BLaER1 (cell line): ENCODE measurements around the gene MACROH2A1.

Source experiments
- H3K27ac ChIP-seq: shearing (Covaris generic); formaldehyde crosslinking; 2 replicates; pipeline ENCODE4 v1.8.1; 2022
- H3K27me3 ChIP-seq: shearing (Covaris generic); formaldehyde crosslinking; 2 replicates; pipeline ENCODE4 v1.8.1; 2022
- H3K36me3 ChIP-seq: shearing (Covaris generic); formaldehyde crosslinking; 2 replicates; pipeline ENCODE4 v1.8.1; 2022
- H3K4me1 ChIP-seq: shearing (Covaris generic); formaldehyde crosslinking; 2 replicates; pipeline ENCODE4 v1.8.1; 2022
- H3K4me2 ChIP-seq: shearing (Covaris generic); formaldehyde crosslinking; 2 replicates; pipeline ENCODE4 v1.8.1; 2022
- H3K4me3 ChIP-seq: shearing (Covaris generic); formaldehyde crosslinking; 2 replicates; pipeline ENCODE4 v1.8.1; 2022
- H3K9ac ChIP-seq: shearing (Covaris generic); formaldehyde crosslinking; 2 replicates; pipeline ENCODE4 v1.8.1; 2022
- H3K9me3 ChIP-seq: shearing (Covaris generic); formaldehyde crosslinking; 2 replicates; pipeline ENCODE4 v1.8.1; 2022
- H4K20me1 ChIP-seq: shearing (Covaris generic); formaldehyde crosslinking; 2 replicates; pipeline ENCODE4 v1.8.1; 2022
- Cebpa-rat ChIP-seq: shearing (Covaris generic); IDR thresholded peaks from 2 replicates; pipeline ENCODE4 v1.8.1; 2022

Gene MACROH2A1

GRCh38 chr5:135392256-135392655, 6.8 kb downstream of the MACROH2A1 start:
- H3K4me1 ChIP-seq = peaks cover 100% of the 10 kb centered on the region
- peaks cover 79% of the 10 kb centered on the region for H3K36me3 ChIP-seq

GRCh38 chr5:135391869-135392255, 7.2 kb downstream of the MACROH2A1 start:
- Histone ChIP-seq H3K9ac (peak overlapping the region; percentile 31), H3K4me3 (no peak overlapping the region), H3K4me2 (peak overlapping the region; percentile 98), H3K36me3 (peaks cover 83% of the 10 kb centered on the region), H4K20me1 (peaks cover 100% of the 10 kb centered on the region), H3K9me3 (no peaks in the 10 kb centered on the region), H3K27ac (peak overlapping the region; percentile 47; the same call in 1 of the 2 replicates), H3K27me3 (no peaks in the 10 kb centered on the region), H3K4me1 (peaks cover 100% of the 10 kb centered on the region)
- no peak for TF ChIP-seq Cebpa-rat

More at GRCh38 chr5:135392256-135392655, 6.8 kb downstream of the MACROH2A1 start:
- peaks cover 100% of the 10 kb centered on the region for H4K20me1 ChIP-seq
- H3K27me3 ChIP-seq = no peaks in the 10 kb centered on the region
- H3K9me3 ChIP-seq = no peaks in the 10 kb centered on the region
- H3K4me3 ChIP-seq = no peak overlapping the region
- peak overlapping the region; percentile 47; the same call in 1 of the 2 replicates for H3K27ac ChIP-seq
- H3K9ac ChIP-seq = peak overlapping the region; percentile 31
- no peak for TF ChIP-seq Cebpa-rat
- peak overlapping the region; percentile 98 for H3K4me2 ChIP-seq

- H3K4me2 ChIP-seq = peak overlapping the region; percentile 98
- H4K20me1 ChIP-seq = peaks cover 100% of the 10 kb centered on the region
Observed at GRCh38 chr5:135391116-135391868, 7.7 kb downstream of the MACROH2A1 start.

GRCh38 chr5:135388860-135389435, 10.1 kb downstream of the MACROH2A1 start:
- Histone ChIP-seq H3K9ac (no peak overlapping the region), H3K9me3 (no peaks in the 10 kb centered on the region), H3K36me3 (peaks cover 100% of the 10 kb centered on the region), H3K4me2 (no peak overlapping the region), H4K20me1 (peaks cover 100% of the 10 kb centered on the region), H3K4me3 (no peak overlapping the region), H3K27me3 (no peaks in the 10 kb centered on the region), H3K27ac (no peak overlapping the region), H3K4me1 (peaks cover 100% of the 10 kb centered on the region)
- no peak for TF ChIP-seq Cebpa-rat

More at GRCh38 chr5:135391116-135391868, 7.7 kb downstream of the MACROH2A1 start:
- Histone ChIP-seq H3K4me3 (no peak overlapping the region), H3K27me3 (no peaks in the 10 kb centered on the region), H3K36me3 (peaks cover 89% of the 10 kb centered on the region), H3K9me3 (no peaks in the 10 kb centered on the region), H3K4me1 (peaks cover 100% of the 10 kb centered on the region), H3K9ac (peak overlapping the region; percentile 31; the same call in 1 of the 2 replicates), H3K27ac (peak overlapping the region; percentile 47; the same call in 1 of the 2 replicates)
- no peak for TF ChIP-seq Cebpa-rat

- H3K9ac ChIP-seq = no peak overlapping the region
- H4K20me1 ChIP-seq = peaks cover 100% of the 10 kb centered on the region
- H3K4me3 ChIP-seq = no peak overlapping the region
- H3K4me1 ChIP-seq = peaks cover 100% of the 10 kb centered on the region
- no peak for TF ChIP-seq Cebpa-rat
- peak overlapping the region; percentile 48 for H3K4me2 ChIP-seq
- peaks cover 99% of the 10 kb centered on the region for H3K36me3 ChIP-seq
- no peaks in the 10 kb centered on the region for H3K9me3 ChIP-seq
- H3K27me3 ChIP-seq = no peaks in the 10 kb centered on the region
- H3K27ac ChIP-seq = no peak overlapping the region
Observed at GRCh38 chr5:135387629-135387960, 11.4 kb downstream of the MACROH2A1 start.

GRCh38 chr5:135386886-135387628, 12.0 kb downstream of the MACROH2A1 start:
- Histone ChIP-seq H3K36me3 (peaks cover 99% of the 10 kb centered on the region), H3K4me1 (peaks cover 100% of the 10 kb centered on the region), H4K20me1 (peaks cover 100% of the 10 kb centered on the region), H3K9me3 (no peaks in the 10 kb centered on the region), H3K27ac (no peak overlapping the region), H3K27me3 (no peaks in the 10 kb centered on the region), H3K4me3 (no peak overlapping the region), H3K4me2 (peak overlapping the region; percentile 48), H3K9ac (no peak overlapping the region)
- TF ChIP-seq Cebpa-rat = no peak

- no peak overlapping the region; the same call in 1 of the 2 replicates for H3K4me2 ChIP-seq
- no peak overlapping the region for H3K9ac ChIP-seq
- H3K36me3 ChIP-seq = peaks cover 99% of the 10 kb centered on the region
- H3K27me3 ChIP-seq = no peaks in the 10 kb centered on the region
- H3K27ac ChIP-seq = no peak overlapping the region
- H3K4me3 ChIP-seq = no peak overlapping the region
- no peaks in the 10 kb centered on the region for H3K9me3 ChIP-seq
- H3K4me1 ChIP-seq = peaks cover 100% of the 10 kb centered on the region
- no peak for TF ChIP-seq Cebpa-rat
- H4K20me1 ChIP-seq = peaks cover 100% of the 10 kb centered on the region
Observed at GRCh38 chr5:135386096-135386495, 12.9 kb downstream of the MACROH2A1 start.

GRCh38 chr5:135385576-135385975, 13.5 kb downstream of the MACROH2A1 start:
- no peaks in the 10 kb centered on the region for H3K9me3 ChIP-seq
- no peaks in the 10 kb centered on the region for H3K27me3 ChIP-seq
- H3K27ac ChIP-seq = no peak overlapping the region
- no peak overlapping the region for H3K9ac ChIP-seq
- H3K36me3 ChIP-seq = peaks cover 99% of the 10 kb centered on the region
- peak overlapping the region; percentile 38; the same call in 1 of the 2 replicates for H3K4me2 ChIP-seq
- H3K4me3 ChIP-seq = no peak overlapping the region
- no peak for TF ChIP-seq Cebpa-rat
- peaks cover 100% of the 10 kb centered on the region for H4K20me1 ChIP-seq
- H3K4me1 ChIP-seq = peaks cover 100% of the 10 kb centered on the region

- no peak for TF ChIP-seq Cebpa-rat
- H3K9ac ChIP-seq = no peak overlapping the region
- no peaks in the 10 kb centered on the region for H3K9me3 ChIP-seq
- peaks cover 100% of the 10 kb centered on the region for H4K20me1 ChIP-seq
- H3K27ac ChIP-seq = 0 out of 2 replicates have a peak overlapping the region, but pooled peaks have one; percentile 10
- peak overlapping the region; percentile 38 for H3K4me2 ChIP-seq
- H3K36me3 ChIP-seq = peaks cover 99% of the 10 kb centered on the region
- no peaks in the 10 kb centered on the region for H3K27me3 ChIP-seq
- H3K4me3 ChIP-seq = no peak overlapping the region
- peaks cover 100% of the 10 kb centered on the region for H3K4me1 ChIP-seq
Observed at GRCh38 chr5:135384898-135385297, 14.1 kb downstream of the MACROH2A1 start.
